Right hindlimb (tissue), 1 donor: ENCODE measurements around the gene TRIM47.

ENCODE experiments used
- DNase-seq: peaks from one replicate; pipeline ENCODE4 v3.0.0-alpha.2; 2018

The TRIM47 gene

DNA sequence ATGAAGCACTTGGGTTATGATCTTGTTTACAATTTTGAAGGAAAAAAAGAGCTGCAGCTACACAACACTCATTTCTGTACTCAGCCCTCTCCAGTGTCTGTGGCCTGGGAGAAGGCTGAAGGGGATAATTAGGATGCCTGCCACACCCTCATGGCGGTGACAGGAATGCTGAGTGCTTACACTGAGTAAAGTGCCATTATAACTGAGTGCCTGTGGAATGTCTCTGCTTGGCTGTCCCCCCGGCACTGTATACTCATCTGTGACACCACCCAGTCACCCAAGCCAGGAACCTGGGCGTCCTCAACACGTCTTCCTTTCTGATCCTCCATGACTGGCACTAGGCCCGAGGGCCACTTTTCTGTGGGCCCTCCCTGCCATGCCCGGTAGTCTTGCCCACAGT lies 29.8 kb upstream of the TRIM47 start:
- DNase-seq = no peak

DNA sequence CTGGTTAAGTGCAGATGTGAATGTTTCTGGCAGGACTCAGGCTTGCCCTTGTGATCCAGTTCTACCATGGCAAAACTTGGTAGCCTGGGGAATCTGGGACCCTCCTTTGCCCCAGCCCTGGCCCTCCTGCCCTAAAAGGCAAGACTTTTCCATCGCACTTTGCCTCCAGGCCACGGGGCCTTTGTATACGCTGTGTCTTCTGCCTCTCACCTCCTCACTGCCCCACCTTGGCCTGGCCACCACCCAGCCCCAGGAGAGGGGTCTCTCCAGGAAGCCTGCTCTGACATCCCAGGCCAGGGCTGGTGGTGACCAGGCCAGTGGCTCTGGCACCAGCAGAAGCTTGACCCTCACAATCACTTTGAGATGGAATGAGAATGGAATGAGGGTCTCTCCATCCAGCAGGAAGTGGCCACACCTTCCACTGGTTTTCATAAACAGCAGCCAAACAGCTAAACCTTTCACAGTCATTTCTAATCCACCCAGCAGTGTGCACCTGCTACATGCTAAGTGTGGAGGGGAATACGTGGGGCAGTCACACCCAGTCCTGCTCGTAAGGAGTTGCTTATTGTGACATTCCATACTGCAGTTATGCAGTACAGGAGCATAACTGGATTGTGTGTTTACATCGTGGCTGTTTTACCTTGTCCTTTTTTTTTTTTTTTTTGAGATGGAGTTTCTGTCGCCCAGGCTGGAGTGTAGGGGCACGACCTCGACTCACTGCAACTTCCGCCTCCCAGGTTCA lies 27.9 kb upstream of the TRIM47 start:
- no peak for DNase-seq

DNA sequence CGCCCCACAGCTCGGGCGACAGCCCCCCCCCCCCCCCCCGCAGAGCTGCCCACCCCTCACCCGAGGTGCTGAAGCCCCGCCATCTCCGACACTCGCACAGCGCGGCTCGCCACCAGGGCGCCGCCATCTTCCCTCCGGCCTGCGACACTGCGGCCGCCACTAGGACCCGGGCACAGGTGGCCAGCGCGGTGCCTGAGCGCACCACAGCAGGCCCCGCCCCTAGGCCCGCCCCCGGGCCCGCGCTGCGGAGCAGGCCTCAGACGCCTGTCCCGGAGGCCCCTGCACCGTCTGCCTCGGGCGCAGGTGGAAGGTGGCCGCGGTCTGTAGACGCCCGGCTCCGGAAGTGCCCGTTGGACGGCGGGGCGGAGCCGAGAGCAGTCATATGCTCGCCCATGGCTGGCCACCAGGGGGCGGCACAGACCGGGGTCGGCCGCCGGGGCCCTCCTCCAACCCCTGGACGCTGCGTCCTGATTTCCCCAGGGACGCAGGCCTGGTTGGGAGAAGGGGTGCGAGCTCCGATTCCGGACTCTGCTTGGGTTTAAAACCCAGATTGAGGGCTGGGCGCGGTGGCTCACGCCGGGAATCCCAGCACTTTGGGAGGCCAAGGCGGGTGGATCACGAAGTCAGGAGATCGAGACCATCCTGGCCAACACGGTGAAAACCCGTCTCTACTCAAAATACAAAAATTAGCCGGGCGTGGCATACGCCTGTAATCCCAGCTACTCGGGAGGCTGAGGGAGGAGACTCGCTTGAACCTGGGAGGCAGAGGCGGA lies 26.6 kb upstream of the TRIM47 start, which contains the start of gene MRPL38:
Gene MRPL38 (minus strand): TSS at position 136 of the 773 bp plus-strand sequence. CDS start 9 bp downstream, at position 127.
- DNase-seq = peak; percentile 93

DNA sequence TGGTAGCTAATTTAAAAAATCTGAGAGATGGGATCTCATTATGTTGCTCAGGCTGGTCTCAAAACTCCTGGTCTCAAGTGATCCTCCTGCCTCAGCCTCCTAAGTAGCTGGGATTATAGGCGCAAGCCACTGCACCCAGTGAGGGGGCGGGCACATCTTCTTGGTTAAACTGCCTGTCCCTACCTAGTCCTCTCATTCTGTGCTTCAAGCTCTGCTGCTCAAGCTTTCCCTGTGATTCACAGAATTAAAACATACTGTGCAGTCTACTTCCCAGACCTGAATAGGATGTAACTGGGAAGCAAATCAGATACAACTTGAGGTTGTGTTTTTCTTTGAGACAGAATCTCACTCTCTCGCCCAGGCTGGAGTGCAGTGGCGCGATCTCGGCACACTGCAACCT lies 24.0 kb upstream of the TRIM47 start:
- DNase-seq = no peak

DNA sequence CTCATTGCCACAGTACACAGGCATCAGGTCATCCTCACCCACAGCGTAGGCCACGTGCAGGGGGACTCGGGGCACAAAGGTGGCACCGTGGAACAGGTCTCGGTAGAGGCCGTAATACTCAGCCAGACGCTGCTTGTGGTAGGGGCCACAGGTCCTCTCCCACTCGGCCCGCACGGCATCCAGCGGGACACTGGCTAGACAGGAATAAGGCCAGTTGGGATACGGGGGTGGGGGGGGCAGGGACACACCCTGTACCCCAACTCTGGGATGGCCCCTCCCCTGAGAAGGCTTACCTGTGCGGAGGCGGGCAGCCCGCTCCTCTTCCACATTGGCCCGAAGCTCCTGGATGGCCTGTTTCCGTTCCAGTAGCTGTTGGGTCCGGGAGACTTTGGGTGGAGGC lies 23.3 kb upstream of the TRIM47 start:
- DNase-seq = no peak

DNA sequence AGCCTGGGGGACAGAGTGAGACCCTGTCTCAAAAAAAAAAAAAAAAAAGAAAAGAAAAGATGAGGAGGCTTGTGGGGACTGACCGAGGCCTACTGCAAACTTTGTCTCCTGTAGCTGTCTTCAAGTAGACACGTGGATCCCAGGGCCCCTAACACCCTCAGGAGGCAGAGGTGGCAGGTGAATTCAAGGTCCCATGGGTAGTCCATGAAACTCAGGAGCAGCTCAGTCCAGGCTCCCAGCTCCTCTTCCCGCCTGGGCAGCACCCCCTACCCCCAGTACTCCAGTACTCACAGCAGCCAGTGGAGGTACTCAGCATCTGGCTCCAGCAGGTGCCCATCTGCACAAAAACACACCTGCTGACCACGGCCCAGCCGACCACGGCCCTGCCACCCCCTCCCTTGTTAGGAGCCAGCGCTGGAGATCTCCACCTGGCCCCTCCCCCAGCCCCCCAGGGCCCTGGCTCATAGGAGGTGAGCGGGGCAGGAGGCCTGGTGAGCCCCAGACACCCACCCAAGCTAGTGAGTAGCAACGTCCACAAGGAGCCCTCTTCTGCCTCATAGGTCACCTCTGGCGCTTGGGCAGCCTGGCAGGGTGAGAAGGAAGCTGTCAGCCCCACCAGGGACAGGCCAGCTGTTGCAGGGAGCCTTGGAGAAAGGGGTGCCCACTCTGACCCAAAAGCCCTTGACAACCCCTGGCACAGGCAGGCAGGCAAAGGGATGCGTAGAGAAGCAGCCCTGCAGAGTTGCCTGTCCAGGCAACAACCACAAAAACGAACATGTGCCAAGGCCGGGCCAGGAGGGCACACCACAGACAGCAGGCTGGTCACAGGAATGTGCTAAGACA lies 22.5 kb upstream of the TRIM47 start:
- no peak for DNase-seq

DNA sequence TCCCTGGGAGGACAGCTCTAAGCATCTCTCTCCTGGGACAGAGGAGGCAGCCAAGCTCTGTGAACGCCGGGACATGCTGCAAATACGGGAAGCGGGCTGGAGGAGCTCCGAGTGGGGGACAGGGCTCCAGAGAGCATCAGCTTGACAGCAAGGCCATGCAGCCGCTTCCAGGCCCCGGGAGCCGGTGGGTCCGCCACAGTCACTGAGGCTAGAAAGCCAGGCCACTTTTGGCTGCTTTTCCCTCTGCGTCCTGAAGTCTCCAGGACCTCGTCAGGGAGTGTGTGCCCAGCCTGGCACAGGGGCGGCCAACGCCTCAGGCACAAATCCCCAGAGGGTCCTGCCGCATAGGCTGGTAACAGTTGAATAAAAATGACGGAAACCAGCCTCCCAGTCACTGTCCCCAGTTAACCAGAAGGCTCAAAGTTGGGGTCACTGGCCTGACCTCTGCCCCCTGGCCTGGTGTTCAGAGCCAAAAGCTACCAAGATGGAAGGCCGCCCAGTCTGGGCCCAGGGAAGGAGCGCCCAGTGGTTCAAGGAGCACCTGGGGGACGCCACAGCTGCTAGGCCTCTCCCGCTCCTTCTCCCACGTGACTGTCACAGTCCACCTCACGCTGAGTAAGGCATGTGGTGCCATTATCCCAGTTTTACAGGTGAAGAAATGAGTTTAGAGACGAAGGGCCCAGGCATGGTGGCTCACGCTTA lies 21.5 kb upstream of the TRIM47 start:
- no peak for DNase-seq

DNA sequence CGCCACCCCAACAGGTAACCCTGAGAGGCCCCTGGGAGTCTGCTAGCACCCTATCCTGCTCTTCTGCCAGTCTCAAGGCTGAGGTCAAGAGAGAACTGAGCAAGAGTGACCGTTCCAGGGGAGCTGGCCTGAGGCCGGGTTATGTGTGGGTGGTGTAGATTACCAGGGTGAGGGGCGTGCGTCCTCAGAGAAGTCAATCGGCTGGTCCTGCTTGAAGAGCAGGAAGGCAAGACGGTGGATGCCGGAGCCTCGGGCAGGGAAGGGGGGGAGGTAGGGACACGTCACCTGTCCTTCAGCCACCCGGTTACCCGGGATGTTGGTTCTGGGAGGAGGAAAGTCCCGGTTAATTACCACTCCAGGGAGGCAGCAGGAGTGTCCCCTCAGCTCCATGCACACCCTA lies 21.0 kb upstream of the TRIM47 start:
- no peak for DNase-seq

DNA sequence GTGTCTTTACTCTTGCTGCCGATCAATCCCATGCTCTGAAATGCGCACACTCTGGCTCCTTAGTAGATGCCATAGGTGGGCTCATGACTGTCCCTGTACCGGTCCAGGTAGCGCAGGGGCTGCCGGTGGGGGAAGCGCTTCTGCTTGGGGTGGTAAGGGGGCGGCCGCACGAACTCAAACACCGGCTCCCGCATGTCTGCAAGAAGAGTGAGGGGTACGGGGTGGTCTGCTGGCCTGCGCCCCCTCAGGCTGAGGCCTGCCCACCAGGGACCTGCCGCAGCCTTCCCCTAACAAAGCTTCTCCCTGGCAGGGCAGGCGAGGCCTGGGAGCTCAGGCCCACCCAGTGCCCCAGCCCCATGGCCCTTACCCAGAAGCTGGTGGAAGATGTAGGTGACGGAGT lies 20.4 kb upstream of the TRIM47 start:
- DNase-seq = no peak

DNA sequence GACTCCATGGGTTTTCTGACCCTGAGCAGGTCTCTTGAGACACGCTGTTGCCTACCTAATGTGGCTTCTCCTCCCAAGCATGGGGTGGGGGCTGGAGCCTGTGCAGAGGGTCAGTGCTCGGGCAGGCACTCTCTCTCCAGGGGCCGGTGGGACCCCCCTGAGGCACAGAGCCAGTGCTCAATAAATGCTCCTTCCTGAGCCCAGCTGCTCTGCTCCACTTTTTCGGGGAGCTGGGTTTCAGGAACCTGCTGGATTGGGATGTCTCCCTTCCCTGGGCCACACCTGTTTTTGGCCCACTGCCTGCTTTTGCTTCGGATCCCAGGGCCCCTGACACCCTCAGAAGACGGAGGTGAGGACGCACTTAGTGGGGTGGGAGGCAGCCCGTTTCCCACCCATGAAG lies 19.7 kb upstream of the TRIM47 start:
- DNase-seq = no peak

DNA sequence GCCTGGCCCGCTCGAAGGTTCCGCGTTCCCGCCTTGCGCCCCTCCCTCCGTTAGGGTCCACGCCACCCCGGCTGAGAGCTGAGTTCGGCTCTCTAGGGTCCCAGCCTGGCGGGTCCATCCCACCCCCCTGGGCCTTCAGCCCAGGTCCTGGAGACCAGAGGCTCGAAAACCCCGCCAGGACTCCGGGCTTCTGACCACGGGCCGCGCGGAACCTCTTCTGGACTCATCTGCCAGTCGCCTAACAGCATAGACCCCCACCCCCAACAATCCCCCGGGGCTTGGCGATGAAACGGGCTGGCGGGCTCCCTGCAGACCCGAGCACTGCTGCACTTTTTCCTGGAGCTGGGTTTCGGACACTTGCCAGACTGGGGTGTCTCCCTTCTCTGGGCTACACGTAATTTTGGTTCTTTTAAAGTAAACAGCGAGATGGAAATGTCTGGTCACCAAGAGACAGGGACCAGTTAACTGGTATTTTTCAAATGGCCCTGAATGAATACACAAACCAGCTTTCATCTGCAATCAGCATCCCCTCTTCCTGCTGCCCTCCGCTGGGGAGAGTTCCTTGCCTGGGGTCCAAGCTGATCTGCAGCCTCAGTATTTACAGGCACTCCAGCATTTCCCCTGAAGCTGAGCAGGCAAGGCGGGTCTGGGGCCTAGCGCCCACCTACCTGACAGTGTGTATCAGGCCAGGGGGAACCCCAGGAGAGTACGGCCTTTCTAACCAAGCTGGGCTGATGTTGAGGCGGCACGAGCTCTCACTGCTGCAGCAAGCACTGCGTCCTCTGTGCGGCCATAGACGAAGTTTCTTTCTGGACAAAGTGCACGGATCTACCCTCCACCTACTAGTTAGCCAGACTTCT lies 19.0 kb upstream of the TRIM47 start:
- peak; percentile 65 for DNase-seq

DNA sequence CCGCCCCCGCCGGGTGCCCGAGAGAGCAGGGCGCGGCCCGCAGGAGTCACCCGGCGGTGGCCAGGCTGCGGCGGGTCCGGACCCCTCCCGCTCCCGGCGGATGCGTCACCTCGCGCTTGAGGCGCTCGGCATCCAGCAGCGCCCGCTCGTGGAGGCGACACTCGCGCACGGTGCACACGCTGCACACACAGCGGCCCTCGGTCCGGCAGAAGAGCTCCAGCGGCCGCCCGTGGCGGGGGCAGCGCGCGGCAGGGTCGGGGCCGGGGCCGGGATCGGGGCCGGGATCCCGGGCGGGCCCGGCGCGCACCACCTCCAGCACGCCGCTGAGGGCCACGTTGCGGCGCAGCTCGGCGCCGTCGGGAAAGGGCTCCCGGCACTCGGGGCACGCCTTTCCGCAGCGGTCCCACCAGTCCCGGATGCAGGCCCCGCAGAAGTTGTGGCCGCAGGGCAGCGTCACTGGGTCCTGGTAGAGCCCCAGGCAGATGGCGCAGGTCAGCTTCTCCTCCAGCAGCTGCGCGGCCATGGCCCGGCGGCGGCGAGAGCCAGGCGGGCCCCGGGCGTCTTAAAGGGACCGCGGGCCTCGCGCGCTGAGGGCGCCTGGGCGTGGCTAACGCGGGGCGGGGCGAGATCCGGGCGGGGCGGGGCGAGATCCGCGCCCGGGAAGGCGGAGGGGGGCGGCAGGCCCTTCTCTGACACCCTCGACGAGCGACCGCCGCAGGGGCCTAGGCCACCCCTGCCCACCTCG lies 18.2 kb upstream of the TRIM47 start, which contains the start of gene TRIM65:
Gene TRIM65 (minus strand): TSS at position 537 of the 745 bp plus-strand sequence. CDS start 14 bp downstream, at position 523.
- peak; percentile 89 for DNase-seq

DNA sequence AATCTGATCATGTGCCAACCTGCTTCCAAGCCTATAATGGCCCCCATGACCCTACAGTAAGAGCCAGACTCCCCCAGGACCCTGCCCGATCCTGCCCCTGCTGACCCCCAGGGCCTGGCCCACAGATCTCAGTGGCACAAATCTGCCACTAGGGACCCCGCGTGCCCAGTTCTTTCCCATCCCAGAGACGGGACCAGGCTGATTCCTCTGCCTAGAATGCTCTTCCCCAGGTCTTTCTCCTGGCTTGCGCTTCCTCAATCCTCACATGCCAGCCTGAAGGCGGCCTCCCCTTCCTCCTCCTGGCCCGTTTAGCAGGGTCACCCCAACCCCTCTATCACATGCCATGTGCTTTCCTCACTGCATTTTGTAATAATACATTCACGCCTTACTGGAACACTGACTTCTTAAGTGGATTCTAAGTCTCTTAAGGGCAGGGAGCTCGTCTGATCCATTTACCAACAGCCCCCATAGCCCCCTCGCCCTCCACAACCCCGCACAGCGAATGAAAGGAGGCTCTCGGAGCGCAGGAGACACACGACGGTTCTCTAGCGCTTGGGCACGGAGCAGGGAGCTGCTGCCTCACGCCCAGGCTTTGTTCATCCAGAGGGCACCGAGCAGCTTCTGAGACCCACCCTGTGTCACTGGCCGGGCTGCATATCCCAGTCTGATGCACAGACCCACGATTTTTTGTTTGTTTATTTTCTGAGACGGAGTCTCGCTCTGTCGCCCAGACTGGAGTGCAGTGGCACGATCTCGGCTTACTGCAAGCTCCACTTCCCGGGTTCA lies 17.2 kb upstream of the TRIM47 start:
- DNase-seq = no peak

DNA sequence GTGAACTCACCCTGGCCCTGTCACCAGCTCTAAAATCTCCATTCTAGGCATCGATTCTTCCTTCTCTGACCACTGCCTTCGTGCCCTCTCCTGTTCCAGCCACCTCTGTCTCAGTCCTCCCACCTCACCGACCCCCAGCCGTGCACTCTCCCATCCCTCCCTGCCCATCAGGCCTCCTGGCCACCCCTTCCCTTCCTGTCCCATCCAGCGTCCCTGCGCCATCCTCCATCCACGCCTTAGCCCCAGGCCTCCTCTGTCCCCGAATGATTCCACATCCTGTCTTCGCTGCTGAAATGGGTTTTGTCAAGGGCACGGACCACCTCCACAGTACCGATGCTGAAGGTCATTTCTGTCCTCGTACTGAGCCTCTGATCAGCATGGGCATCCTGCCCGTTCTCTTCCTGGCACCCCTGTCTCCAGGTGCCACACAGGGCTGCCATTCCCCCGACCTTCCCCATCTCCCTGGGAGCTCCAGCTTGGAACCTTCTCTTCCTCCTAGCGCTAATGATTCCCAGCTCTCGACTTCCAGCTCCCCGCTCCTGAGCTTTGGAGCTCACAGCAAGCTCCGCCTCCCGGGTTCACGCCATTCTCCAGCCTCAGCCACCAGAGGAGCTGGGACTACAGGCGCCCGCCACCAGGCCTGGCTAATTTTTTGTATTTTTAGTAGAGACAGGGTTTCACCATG lies 15.8 kb upstream of the TRIM47 start:
- no peak for DNase-seq

DNA sequence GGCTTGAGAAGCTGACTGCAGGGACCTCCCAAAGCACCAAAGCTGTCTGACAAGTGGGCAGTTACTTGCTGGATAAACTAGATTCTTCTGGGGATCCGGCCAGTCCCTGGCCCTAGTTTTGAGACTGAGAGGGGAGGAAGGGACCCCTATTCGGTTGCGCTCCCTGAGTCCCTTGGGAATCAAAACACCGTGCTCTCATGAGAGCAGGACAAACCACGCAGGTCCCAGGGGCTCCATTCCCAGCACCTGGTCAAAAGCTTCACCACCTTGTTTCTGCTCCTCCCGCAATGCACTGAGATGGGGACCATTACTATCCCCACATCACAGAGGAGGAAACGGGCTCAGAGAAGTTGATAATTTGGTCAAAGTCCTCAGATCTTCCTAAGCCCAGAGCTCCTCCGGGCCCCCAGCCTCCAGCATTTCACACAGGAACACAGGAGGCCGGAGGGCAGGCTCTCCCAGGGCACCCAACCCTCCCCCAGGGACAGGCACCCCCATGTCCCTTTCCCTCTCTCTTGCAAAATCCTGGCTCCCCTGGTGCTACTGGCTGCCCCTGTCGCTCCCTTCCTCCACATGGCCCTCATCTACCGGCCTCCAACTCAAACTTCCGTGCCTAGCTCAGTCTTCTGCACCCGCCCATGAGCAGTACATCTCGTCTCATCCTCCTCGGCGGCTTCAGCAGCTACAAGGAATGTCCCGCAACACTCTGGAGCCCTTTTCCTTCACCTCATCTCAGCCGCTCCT lies 15.1 kb upstream of the TRIM47 start:
- DNase-seq = no peak

DNA sequence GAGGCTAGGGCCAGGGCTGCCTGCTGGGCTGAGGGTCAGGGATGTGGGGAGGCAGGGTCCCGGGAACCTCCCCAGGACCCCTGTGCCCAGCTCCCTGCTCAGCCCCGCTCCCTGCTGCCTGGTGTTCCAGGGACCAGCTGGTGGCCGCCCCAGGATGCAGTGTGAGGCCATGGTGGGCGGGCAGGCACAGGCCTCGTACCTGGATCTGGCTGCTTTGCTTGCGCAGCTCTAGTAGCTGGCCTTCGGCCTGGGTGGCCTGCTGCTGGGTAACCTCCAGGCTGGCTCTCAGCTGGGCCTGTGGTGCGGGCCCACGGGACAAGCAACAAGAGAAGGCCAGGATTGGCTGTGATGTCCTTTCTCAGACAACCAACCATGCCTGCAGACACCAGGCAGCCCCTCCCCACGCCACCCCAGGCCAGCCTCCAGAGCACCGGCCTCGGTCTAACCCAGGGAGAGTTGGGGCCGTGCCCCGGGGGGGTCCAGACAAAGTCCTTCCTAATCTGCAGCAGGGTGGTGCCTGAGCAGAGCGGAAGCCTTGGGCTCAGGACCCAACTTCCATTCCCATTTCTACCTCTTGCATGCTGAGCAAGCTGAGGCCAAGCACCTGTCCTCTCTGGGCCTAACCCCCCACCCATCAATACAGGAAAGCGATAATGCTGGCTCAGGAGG lies 14.3 kb upstream of the TRIM47 start:
- DNase-seq = no peak

DNA sequence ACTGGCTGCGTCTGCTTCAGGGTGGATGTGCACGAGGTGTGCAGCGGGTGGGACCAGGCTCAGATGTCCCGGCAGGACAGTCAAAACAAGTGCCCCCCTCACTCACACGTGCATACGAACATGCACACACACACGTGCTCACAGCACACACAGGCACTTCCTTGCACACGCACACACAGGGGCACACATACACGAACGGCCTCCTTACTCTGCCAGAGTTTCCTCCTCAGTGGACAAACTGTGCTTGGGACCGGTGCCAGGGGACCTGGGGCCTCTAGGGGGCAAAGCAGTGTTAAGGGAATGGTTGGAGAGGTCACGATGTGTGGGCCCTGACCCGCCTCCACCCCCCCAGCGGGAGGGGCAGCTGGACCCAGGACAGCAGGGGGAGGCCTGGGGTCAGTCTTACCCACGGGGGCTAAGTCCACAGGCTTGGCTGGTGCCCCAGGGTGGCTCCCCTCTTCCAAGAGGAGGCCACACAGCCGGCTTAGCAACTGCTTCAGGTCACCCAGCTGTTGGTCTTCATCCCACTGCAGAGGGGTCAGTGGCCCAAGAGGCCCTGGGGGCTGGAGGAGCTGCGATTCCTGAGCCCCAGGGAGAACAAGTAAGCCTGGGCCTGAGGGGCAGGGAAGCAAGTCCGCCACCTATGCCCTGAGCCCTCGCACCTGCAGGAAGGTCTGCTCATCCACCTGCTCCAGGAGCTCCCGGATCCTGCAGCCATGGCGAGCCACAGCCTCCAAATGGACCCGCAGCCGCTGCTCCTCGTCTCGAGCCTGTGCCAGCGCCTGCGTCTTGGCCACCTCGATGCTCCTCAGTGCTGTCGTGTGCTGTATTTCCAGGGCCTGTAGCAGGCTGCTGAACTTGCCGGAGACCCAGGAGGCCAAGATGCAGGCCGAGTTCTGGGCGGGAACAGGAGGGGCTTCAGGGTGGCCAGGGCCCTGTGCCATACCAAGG lies 13.5 kb upstream of the TRIM47 start:
- no peak for DNase-seq
